Measurements from ENCODE around the gene VWF. TPM values are rescaled to one million over a fixed set of nuclear protein-coding genes. Genes with fewer than 3 reads are reported as not detected.

VWF gene
- total RNA-seq, 1 experiment from 2014 or later: not detected

DNA sequence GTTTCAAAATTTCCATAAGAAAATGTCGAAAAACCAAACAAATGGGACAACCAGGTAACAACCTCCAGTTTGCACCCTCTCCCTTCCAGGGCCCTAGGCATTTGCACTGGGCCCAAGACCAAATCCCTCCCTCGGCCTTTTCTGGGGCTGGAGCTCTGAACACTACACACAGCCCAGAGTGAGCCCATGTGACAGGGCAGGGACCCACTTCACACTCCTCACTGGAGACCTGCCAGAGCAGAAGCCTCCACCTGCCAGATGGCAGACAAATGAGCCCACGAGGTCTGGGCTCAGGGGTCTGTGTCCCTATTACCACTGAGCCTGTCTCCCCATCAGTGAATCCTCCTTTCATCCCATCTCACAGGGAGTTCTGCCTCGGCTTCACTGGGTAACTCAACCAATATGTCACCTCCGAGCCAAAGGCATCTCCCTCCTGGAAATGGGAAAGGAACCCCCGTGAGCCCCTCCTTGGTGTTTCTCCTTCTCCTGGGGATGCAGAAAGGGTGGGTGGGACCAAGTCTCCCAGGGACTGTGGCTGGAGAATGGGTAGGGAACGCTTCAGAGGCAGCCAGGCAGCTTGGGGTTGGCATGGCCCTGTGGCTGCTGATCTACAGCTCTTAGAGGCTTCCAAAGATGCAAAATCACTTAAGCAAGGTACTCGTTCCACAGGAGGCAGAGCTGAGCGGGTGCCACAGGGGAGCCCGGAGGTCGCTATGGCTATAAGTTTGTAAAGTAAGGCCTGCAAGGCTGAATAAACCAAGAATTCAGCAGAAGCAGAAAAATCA lies 10.6 kb downstream of the VWF start:
- Histone ChIP-seq H3F3A (ENCODE audit: low read length, unreplicated experiment) (no peaks in the 10 kb centered on the region), H3K27ac (ENCODE audit: low read length) (no peak overlapping the region), H3K9ac (ENCODE audit: low read length) (no peak overlapping the region), H3K4me1 (ENCODE audit: insufficient read depth, low read length) (peaks cover 20% of the 10 kb centered on the region), H3K4me3 (ENCODE audit: low read length) (no peak overlapping the region), H2AFZ (ENCODE audit: low read length) (no peak overlapping the region), H4K20me1 (ENCODE audit: low read length) (no peaks in the 10 kb centered on the region), H3K9me3 (ENCODE audit: low read length) (no peaks in the 10 kb centered on the region), H3K27me3 (ENCODE audit: low read length) (no peaks in the 10 kb centered on the region), H3K9me2 (replicated peaks; ENCODE audit: low read length) (no peaks in the 10 kb centered on the region), H3K79me2 (ENCODE audit: low read length) (no peaks in the 10 kb centered on the region), H3K4me2 (ENCODE audit: low read length) (no peak overlapping the region), H3K36me3 (ENCODE audit: low read depth, low read length) (no peaks in the 10 kb centered on the region)
- ChIA-PET POLR2A (ENCODE audit: unreplicated experiment) (no interaction called here), CTCF (no interaction called here)
- ATAC-seq (no peak), DNase-seq (no peak)
- TF ChIP-seq EZH2 (IDR thresholded peaks at IDR 0.05; ENCODE audit: low read length, unreplicated experiment) (no peak), EZH2phosphoT487 (IDR thresholded peaks at IDR 0.05; ENCODE audit: borderline replicate concordance, low read length) (no peak)
- TF ChIP-seq, protein P1, sequence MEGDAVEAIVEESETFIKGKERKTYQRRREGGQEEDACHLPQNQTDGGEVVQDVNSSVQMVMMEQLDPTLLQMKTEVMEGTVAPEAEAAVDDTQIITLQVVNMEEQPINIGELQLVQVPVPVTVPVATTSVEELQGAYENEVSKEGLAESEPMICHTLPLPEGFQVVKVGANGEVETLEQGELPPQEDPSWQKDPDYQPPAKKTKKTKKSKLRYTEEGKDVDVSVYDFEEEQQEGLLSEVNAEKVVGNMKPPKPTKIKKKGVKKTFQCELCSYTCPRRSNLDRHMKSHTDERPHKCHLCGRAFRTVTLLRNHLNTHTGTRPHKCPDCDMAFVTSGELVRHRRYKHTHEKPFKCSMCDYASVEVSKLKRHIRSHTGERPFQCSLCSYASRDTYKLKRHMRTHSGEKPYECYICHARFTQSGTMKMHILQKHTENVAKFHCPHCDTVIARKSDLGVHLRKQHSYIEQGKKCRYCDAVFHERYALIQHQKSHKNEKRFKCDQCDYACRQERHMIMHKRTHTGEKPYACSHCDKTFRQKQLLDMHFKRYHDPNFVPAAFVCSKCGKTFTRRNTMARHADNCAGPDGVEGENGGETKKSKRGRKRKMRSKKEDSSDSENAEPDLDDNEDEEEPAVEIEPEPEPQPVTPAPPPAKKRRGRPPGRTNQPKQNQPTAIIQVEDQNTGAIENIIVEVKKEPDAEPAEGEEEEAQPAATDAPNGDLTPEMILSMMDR (conservative IDR thresholded peaks at IDR 0.05; ENCODE audit: low read depth, low read length): no peak
- BruUV-seq (replicated peaks): no TSS peak
- intact Hi-C loops (cut with micrococcal nuclease): no loop called here

DNA sequence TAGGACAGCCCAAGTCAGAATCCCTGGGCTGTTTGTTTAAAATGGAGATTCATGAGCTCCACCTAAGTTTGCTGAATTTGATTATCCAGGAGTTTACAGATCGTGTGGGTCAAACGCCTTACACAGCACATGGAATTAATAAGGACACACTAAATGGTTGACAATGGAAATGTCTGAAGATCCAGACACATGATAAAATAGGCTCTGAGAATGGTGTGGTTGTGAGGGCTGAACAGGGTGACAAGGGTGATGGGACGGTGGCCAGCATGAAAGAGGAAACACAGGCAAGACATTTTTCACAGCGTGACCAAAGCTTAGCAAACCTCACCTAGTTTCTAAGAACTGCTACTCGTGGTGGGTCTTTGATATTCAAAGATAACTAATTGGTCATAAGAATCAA lies 12.5 kb downstream of the VWF start:
- H3K9ac ChIP-seq (ENCODE audit: low read length): no peak overlapping the region
- no peak overlapping the region for H3K27ac ChIP-seq (ENCODE audit: low read length)
- no peaks in the 10 kb centered on the region for H3K36me3 ChIP-seq (ENCODE audit: low read depth, low read length)
- no peaks in the 10 kb centered on the region for H3K9me2 ChIP-seq (replicated peaks; ENCODE audit: low read length)
- no peaks in the 10 kb centered on the region for H3K27me3 ChIP-seq (ENCODE audit: low read length)
- no peak overlapping the region for H2AFZ ChIP-seq (ENCODE audit: low read length)
- H4K20me1 ChIP-seq (ENCODE audit: low read length): no peaks in the 10 kb centered on the region
- ATAC-seq: no peak
- CTCF ChIA-PET: no interaction called here
- TF ChIP-seq EZH2phosphoT487 (IDR thresholded peaks at IDR 0.05; ENCODE audit: borderline replicate concordance, low read length): no peak
- no peak overlapping the region for H3K4me2 ChIP-seq (ENCODE audit: low read length)
- BruUV-seq (replicated peaks): no TSS peak
- POLR2A ChIA-PET (ENCODE audit: unreplicated experiment): no interaction called here
- intact Hi-C loops (cut with micrococcal nuclease): no loop called here
- no peak for DNase-seq
- H3K79me2 ChIP-seq (ENCODE audit: low read length): no peaks in the 10 kb centered on the region
- H3K9me3 ChIP-seq (ENCODE audit: low read length): no peaks in the 10 kb centered on the region
- H3F3A ChIP-seq (ENCODE audit: low read length, unreplicated experiment): no peaks in the 10 kb centered on the region
- peaks cover 18% of the 10 kb centered on the region for H3K4me1 ChIP-seq (ENCODE audit: insufficient read depth, low read length)
- H3K4me3 ChIP-seq (ENCODE audit: low read length): no peak overlapping the region

DNA sequence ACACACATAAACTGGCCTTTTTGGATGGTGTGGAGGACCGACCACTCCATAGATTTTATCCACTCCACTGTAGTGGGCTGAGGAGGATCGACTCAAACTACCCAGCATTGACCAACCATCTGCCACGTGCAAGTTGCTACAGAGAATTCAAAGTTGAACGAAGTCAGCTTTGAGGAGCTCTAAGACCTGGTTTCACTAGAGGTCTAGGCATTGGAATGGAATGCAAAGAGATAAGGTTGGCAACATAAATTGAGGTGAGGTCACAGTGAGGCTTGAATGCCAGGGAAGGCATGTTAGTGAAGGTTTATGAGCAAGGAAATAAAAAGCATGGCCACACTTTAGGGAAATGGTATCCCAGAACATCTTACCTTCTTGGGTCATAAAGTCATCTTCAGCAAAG lies 14.5 kb downstream of the VWF start:
- H3K9ac ChIP-seq (ENCODE audit: low read length): no peak overlapping the region
- no peaks in the 10 kb centered on the region for H3K79me2 ChIP-seq (ENCODE audit: low read length)
- TF ChIP-seq EZH2 (IDR thresholded peaks at IDR 0.05; ENCODE audit: low read length, unreplicated experiment) (no peak), EZH2phosphoT487 (IDR thresholded peaks at IDR 0.05; ENCODE audit: borderline replicate concordance, low read length) (no peak)
- TF ChIP-seq, protein P1 (conservative IDR thresholded peaks at IDR 0.05; ENCODE audit: low read depth, low read length): no peak
- ChIA-PET POLR2A (ENCODE audit: unreplicated experiment) (no interaction called here), CTCF (no interaction called here)
- no peak overlapping the region for H3K27ac ChIP-seq (ENCODE audit: low read length)
- no peak overlapping the region for H2AFZ ChIP-seq (ENCODE audit: low read length)
- H4K20me1 ChIP-seq (ENCODE audit: low read length): no peaks in the 10 kb centered on the region
- DNase-seq (peak; percentile 14), ATAC-seq (no peak)
- H3K9me3 ChIP-seq (ENCODE audit: low read length): no peaks in the 10 kb centered on the region
- no peaks in the 10 kb centered on the region for H3K4me1 ChIP-seq (ENCODE audit: insufficient read depth, low read length)
- no peaks in the 10 kb centered on the region for H3F3A ChIP-seq (ENCODE audit: low read length, unreplicated experiment)
- no peak overlapping the region for H3K4me2 ChIP-seq (ENCODE audit: low read length)
- H3K27me3 ChIP-seq (ENCODE audit: low read length): no peaks in the 10 kb centered on the region
- H3K9me2 ChIP-seq (replicated peaks; ENCODE audit: low read length): no peaks in the 10 kb centered on the region
- H3K36me3 ChIP-seq (ENCODE audit: low read depth, low read length): no peaks in the 10 kb centered on the region
- intact Hi-C loops (cut with micrococcal nuclease): no loop called here
- H3K4me3 ChIP-seq (ENCODE audit: low read length): no peak overlapping the region
- no TSS peak for BruUV-seq (replicated peaks)

Measured in PC-3 (cell line).